OCI-LY3 (cell line): ENCODE data around the gene BAZ2B.

Source experiments
- CTCF ChIP-seq: fragments of 200-600, 300-600 bp; sonication (generic); IDR thresholded peaks from 2 replicates; pipeline ENCODE4 v1.5.1; 2014; ENCODE audit warnings: antibody characterized with exemption, low read length, low read depth
- EZH2phosphoT487 ChIP-seq: fragments of 200-600 bp; shearing (Covaris generic); IDR thresholded peaks from 2 replicates; pipeline ENCODE4 v1.6.1; 2018; ENCODE audit warnings: antibody characterized with exemption, mixed run types, low read depth

DNA sequence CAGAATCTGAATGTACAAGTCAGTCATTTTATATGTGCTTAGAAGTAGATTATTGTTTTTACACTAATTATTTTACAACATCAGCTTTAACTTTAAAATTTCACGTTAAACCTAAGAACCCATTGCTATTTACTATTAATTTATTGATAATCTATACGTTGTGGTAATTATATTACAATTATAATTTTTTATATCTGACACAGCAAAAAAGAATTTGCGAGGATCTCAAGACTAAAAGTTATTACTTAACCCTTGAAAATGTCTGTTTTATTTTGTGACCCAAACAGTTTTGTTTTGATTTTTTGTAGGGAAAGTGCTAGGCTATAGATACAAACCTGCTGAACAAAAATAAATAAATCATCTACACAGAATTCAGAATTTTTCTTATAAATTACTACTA, 30.3 kb downstream of the BAZ2B start:
- no peak for TF ChIP-seq CTCF
- no peak for TF ChIP-seq EZH2phosphoT487
